ENCODE data around the gene CTNNA2. TPM values are rescaled to one million over a fixed set of nuclear protein-coding genes. Genes with fewer than 3 reads are reported as not detected.

The CTNNA2 gene
- total RNA-seq, 2 donors from 2014 or later: not detected

DNA sequence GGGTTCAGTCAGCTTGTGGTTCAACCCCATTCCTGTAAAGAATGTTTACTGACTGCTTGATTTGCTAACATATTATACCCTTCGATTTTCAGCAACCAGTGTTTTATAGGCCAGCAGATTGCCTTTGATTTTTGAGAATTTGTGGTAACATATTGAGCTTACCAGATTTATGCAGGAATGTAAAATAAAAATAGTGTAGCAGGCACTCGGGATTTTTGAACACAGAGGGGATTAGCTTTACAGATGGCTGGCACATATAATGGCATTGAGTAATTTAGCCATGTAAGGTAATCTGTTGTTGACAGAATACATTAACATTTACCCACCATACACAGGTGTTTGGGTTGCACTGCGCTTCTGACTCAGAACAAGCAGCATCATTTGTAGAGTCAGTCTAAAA, 437.7 kb downstream of the CTNNA2 start:
- DNase-seq: no peak
- no peak for ATAC-seq
- intact Hi-C loops (cut with DNase I): no loop called here

DNA sequence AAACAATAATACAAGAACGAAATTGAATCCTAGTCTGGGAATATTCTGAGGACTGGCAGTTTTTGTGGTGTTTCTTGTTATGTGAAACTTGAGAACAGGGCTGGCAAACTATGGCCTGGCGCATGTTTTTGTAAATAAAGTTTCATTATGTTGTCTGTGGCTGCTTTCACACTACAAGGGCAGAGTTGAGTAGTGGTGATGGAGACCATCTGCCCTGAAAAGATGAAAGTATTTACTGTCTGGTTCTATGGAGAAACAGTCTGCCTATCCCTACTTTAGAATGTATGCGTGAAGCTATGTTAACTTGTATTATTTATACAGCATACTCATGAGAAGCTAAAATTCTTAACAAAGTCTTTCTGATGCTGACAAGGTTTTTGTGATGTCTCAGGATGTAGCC, 439.8 kb downstream of the CTNNA2 start:
- intact Hi-C loops (cut with DNase I): no loop called here
- ATAC-seq: no peak
- DNase-seq: no peak

GRCh38 chr2:79960035-79960434, 447.2 kb downstream of the CTNNA2 start:
- intact Hi-C loops (cut with DNase I): no loop called here
- DNase-seq (no peak), ATAC-seq (no peak)

GRCh38 chr2:79960519-79960918, 447.7 kb downstream of the CTNNA2 start:
- no peak for ATAC-seq
- DNase-seq: no peak
- intact Hi-C loops (cut with DNase I): no loop called here

- DNase-seq (no peak), ATAC-seq (no peak)
- intact Hi-C loops (cut with DNase I): no loop called here
Observed at GRCh38 chr2:79964966-79965365, 452.1 kb downstream of the CTNNA2 start.

DNA sequence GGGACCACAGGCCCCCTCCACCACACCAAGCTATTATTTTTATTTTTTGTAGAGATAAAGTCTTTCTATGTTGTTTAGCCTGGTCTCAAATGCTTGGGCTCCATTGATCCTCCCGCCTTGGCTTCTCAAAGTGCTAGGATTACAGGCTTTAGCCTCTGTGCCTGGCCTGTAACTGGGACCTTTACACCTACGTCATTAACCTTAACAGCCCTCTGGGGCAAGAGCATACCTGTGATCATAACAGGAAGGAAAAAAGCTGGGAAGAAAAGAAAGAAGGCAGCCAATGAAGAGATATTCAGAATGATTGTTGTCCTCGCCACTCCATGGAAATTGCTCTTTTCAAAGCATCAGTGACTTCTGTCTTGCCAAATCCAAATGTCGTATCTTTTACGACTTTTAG, 453.5 kb downstream of the CTNNA2 start:
- no peak for DNase-seq
- no peak for ATAC-seq
- intact Hi-C loops (cut with DNase I): no loop called here

- intact Hi-C loops (cut with DNase I): no loop called here
- no peak for DNase-seq
- ATAC-seq: no peak
Observed at GRCh38 chr2:79966882-79967281, 454.0 kb downstream of the CTNNA2 start.

GRCh38 chr2:79971807-79972206, 459.0 kb downstream of the CTNNA2 start:
- no peak for ATAC-seq
- intact Hi-C loops (cut with DNase I): no loop called here
- DNase-seq: no peak

DNA sequence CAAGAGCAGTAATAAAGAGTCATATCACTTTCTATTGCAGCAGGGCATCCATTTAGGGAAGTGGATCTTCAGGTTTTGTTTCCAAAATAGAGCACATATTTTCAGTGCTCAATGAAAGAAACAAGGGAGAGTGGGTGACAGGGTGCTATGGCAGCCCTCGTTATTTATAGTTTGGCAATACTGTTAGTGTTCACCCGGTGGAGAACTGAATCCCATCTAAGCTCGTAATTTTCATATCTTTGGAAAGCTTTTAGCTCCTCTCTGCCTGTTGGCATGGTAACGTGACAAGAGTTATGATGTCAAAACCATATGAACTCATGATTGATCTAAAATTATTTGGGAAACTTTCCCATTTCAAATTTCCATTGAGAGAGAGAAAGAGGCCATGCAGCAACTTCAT, 459.8 kb downstream of the CTNNA2 start:
- no peak for DNase-seq
- intact Hi-C loops (cut with DNase I): no loop called here
- ATAC-seq: no peak

DNA sequence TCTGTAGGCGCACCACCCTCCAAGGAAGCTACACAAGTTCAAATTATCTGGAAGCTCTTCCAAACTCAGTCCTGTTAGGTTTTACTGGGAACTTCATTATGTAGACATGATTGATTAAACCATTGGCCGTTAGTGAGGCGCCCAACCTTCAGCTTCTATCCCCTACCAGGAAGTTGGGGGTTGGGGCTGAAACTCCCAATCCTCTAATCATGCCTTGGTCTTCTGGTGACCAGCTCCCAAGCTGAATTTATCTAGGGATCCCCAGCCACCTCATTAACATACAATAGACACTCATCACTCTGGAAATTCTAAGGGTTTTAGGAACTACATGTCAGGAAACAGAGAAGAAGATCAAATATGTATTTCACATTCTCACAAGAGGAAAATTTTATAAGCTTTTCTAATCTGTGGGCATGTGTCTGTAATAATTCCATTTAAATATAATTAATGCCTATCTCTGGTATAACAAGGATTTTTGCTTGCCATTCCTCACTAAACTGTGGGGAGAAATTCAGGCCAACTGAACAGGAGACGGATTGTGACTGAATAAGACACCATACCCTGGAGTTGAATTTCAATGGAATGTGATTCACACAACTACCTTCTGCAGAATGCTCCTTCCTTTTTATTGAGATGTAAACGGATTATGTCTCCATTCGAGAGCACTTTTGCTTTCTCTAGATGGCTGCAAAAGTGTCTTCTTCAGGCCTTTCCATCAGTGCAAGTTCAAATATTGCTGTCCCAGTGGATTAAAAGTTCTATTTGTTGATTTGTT, 463.1 kb downstream of the CTNNA2 start:
- intact Hi-C loops (cut with DNase I): no loop called here
- ATAC-seq (no peak), DNase-seq (no peak)

DNA sequence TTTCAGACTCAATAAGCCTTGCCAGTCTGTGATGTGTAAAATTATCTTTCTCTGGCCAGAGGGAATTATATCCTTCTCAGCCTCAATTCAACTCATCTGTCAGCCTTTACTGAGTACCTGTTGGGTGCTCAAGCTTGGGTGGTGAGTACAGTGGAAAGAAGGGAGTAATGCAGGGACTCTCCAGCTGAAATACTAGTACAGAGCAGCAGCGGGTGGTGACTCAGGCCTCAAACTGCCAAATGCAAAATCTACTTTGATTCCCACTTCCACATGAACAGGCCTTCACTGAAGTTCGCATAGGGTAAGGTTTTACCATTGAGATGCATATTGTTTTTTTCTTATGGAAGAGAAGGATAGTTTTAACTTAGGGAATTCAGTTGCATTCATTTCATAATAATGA, 464.9 kb downstream of the CTNNA2 start:
- intact Hi-C loops (cut with DNase I): no loop called here
- DNase-seq: no peak
- ATAC-seq: no peak

GRCh38 chr2:79980116-79980515, 467.3 kb downstream of the CTNNA2 start:
- DNase-seq: no peak
- intact Hi-C loops (cut with DNase I): no loop called here
- ATAC-seq: no peak

GRCh38 chr2:79980816-79981215, 468.0 kb downstream of the CTNNA2 start:
- intact Hi-C loops (cut with DNase I): no loop called here
- DNase-seq: no peak
- no peak for ATAC-seq

DNA sequence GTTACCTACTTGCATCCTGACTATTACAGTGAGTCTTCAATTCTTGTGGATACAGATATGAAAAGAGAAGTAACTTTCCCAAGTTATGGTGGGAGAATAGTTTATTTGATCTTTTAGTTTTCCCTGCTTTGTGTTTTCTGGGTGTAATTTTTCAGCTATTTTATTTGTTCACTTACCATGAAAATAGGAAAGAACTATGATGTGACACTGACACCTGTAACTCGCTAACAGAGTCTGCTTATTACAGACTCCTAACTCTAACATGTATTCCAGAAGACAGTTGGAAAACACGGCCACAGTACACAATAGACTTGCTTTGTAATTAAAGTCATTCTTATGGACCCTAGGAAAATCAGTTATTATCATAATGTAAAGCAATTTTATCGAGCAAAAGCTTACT, 468.5 kb downstream of the CTNNA2 start:
- DNase-seq (no peak), ATAC-seq (no peak)
- intact Hi-C loops (cut with DNase I): no loop called here

DNA sequence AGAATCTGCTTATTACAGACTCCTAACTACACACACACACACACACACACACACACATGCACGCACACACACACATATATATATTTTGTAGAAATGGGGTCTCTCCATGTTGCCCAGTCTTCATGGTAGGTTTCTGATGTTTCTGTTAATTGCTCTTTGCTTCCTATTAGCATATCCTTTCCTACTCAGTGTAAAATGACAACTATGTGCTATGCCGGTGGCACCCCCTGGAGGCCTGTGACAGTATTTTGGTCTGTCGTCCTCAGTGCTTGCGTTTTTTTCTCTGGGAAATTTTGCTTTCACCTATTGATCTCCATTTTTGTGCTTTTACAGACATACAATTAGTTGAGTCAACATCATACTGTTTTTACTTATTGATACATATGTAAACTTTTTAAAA, 469.6 kb downstream of the CTNNA2 start:
- ATAC-seq (no peak), DNase-seq (no peak)
- intact Hi-C loops (cut with DNase I): no loop called here

- DNase-seq (no peak), ATAC-seq (no peak)
- intact Hi-C loops (cut with DNase I): no loop called here
Observed at GRCh38 chr2:79984476-79984875, 471.6 kb downstream of the CTNNA2 start.

DNA sequence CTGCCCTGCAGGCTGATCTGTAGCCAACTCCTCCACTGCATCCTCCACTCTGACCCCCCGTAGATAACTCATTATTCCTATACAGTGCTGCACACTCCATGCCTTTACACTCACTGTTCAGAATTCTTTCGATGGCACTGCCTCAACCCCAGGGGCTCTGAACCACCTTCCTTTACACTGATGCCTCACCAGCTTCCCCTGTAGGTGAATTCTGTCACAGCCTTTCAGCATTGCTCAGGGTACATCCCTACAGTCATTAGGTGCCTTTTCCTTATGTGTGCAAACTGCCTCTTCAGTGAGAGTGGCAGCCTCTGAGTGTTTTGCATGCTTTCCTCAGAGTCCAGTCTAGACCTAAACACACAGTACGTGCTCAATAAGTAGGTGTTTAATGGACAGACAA, 472.3 kb downstream of the CTNNA2 start:
- no peak for DNase-seq
- no peak for ATAC-seq
- intact Hi-C loops (cut with DNase I): no loop called here

- intact Hi-C loops (cut with DNase I): no loop called here
Observed at GRCh38 chr2:79985571-79985970, 472.7 kb downstream of the CTNNA2 start.

GRCh38 chr2:79993144-79993543, 480.3 kb downstream of the CTNNA2 start:
- intact Hi-C loops (cut with DNase I): no loop called here
- ATAC-seq (no peak), DNase-seq (no peak)

More at GRCh38 chr2:79985571-79985970, 472.7 kb downstream of the CTNNA2 start:
- DNase-seq (no peak), ATAC-seq (no peak)

- ATAC-seq (no peak), DNase-seq (no peak)
- intact Hi-C loops (cut with DNase I): no loop called here
Observed at GRCh38 chr2:79994161-79994560, 481.3 kb downstream of the CTNNA2 start.

DNA sequence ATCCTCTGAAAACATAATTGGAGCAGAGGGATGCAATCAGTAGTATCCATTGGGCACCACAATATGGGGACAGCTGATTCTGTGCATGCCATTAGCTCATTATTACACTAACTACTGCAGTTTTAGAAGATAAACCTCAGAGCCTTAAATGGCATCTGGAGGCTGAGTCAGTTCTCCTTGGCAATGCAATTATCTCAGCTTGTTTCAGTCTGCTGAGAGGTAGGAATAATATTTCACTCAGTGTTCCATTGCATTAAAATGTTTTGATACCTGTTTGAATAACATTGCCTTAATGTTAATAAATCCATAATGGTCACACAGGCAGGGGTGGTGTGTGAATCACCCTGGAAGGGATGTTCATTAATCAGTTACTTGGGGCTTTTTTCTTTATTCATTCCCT, 482.1 kb downstream of the CTNNA2 start:
- no peak for DNase-seq
- no peak for ATAC-seq
- intact Hi-C loops (cut with DNase I): no loop called here

GRCh38 chr2:79996709-79997108, 483.9 kb downstream of the CTNNA2 start:
- ATAC-seq (no peak), DNase-seq (no peak)
- intact Hi-C loops (cut with DNase I): no loop called here

Data from left cardiac atrium (tissue), 4 donors.